Measurements from ENCODE around the gene OR1I1. TPM values are rescaled to one million over a fixed set of nuclear protein-coding genes. Genes with fewer than 3 reads are reported as not detected.

OR1I1 gene
- total and polyA plus RNA-seq, 2 donors from 2014 or later = not detected

DNA sequence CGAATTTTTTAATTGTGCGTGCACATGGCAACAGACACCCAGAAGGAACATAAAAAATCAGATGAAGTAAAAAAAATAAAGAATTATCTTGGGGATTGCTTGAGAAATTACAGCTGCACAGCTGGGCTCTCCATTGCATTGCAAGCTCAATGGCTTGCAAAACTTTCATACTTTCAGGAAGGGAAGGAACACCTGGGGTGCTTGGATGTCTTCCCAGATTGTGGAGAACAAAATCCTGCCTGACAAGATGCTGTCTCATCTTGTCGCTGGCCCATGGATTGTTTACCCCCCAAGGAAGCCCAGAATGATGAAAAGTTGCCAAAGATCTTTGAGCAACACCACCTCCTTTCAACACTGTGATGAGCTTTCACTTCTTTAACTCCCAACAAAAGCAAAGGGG is 43.7 kb upstream of the OR1I1 start:
- Histone ChIP-seq H3K36me3 (ENCODE audit: control insufficient read depth in 2 of 3, insufficient read depth in 3 of 3, low read length in 3 of 3) (no peaks in the 10 kb centered on the region), H3K27ac (ENCODE audit: low read depth in 2 of 2, low read length in 2 of 2) (no peak overlapping the region), H3K4me3 (ENCODE audit: low read length in 3 of 3) (no peak overlapping the region), H3K9ac (ENCODE audit: low read length in 3 of 3) (no peak overlapping the region), H3K27me3 (ENCODE audit: control insufficient read depth, insufficient read depth, low read length) (no peaks in the 10 kb centered on the region), H3K4me1 (ENCODE audit: control insufficient read depth in 2 of 3, insufficient read depth in 2 of 3, low read depth in 1 of 3, low read length in 3 of 3) (no peaks in the 10 kb centered on the region), H3K9me3 (ENCODE audit: control insufficient read depth in 2 of 3, insufficient read depth in 1 of 3, low read length in 3 of 3) (no peaks in the 10 kb centered on the region)
- intact Hi-C loops (cut with DNase I) = no loop called here
- DNase-seq (no peak), FAIRE-seq (no peak)
- TF ChIP-seq, protein P1, sequence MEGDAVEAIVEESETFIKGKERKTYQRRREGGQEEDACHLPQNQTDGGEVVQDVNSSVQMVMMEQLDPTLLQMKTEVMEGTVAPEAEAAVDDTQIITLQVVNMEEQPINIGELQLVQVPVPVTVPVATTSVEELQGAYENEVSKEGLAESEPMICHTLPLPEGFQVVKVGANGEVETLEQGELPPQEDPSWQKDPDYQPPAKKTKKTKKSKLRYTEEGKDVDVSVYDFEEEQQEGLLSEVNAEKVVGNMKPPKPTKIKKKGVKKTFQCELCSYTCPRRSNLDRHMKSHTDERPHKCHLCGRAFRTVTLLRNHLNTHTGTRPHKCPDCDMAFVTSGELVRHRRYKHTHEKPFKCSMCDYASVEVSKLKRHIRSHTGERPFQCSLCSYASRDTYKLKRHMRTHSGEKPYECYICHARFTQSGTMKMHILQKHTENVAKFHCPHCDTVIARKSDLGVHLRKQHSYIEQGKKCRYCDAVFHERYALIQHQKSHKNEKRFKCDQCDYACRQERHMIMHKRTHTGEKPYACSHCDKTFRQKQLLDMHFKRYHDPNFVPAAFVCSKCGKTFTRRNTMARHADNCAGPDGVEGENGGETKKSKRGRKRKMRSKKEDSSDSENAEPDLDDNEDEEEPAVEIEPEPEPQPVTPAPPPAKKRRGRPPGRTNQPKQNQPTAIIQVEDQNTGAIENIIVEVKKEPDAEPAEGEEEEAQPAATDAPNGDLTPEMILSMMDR (IDR thresholded peaks at IDR 0.05; ENCODE audit: borderline replicate concordance, extremely low read depth, insufficient read depth) = no peak

DNA sequence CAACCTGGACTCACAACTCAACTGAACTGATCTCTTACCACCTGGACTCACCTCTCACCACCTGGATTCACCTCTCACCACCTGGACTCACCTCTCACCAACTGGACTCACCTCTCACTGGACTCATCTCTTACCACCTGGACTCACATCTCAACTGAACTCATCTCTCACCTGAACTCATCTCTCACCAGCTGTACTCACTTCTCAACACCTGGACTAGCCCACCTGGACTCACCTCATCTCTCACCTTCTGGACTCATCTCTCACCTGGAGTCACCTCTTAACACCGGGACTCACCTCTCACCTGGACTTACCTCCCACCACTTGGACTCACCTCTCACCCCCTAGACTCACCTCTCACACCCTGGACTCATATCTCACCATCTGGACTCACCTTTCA is 40.0 kb upstream of the OR1I1 start:
- H3K9me3 ChIP-seq (ENCODE audit: control insufficient read depth in 2 of 3, insufficient read depth in 1 of 3, low read length in 3 of 3) = no peaks in the 10 kb centered on the region
- no peak overlapping the region for H3K9ac ChIP-seq (ENCODE audit: low read length in 3 of 3)
- no peaks in the 10 kb centered on the region for H3K27me3 ChIP-seq (ENCODE audit: control insufficient read depth, insufficient read depth, low read length)
- H3K4me1 ChIP-seq (ENCODE audit: control insufficient read depth in 2 of 3, insufficient read depth in 2 of 3, low read depth in 1 of 3, low read length in 3 of 3) = no peaks in the 10 kb centered on the region
- DNase-seq (no peak), FAIRE-seq (no peak)
- H3K36me3 ChIP-seq (ENCODE audit: control insufficient read depth in 2 of 3, insufficient read depth in 3 of 3, low read length in 3 of 3) = no peaks in the 10 kb centered on the region
- H3K4me3 ChIP-seq (ENCODE audit: low read length in 3 of 3) = no peak overlapping the region
- no peak overlapping the region for H3K27ac ChIP-seq (ENCODE audit: low read depth in 2 of 2, low read length in 2 of 2)
- intact Hi-C loops (cut with DNase I) = no loop called here
- TF ChIP-seq, protein P1 (IDR thresholded peaks at IDR 0.05; ENCODE audit: borderline replicate concordance, extremely low read depth, insufficient read depth) = no peak

DNA sequence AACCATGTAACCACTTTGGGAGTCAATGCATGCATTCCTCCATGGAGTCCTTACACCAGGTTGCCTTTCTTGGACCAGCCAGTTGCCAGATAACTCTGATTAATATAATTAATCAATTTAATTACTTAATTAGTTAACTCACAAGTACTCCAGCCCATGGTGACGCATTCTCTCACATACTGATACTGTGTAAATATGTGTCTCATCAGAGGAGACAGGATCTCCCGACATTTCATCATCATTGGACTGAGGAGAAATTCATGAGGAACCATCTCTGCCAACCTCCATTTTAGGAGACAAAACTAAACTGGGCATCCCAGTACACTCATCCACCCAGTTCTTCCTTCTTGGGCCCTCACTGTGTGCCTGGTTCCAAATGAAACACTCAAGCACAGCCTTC is 39.2 kb upstream of the OR1I1 start:
- TF ChIP-seq, protein P1 (IDR thresholded peaks at IDR 0.05; ENCODE audit: borderline replicate concordance, extremely low read depth, insufficient read depth) = no peak
- no peak overlapping the region for H3K9ac ChIP-seq (ENCODE audit: low read length in 3 of 3)
- H3K4me1 ChIP-seq (ENCODE audit: control insufficient read depth in 2 of 3, insufficient read depth in 2 of 3, low read depth in 1 of 3, low read length in 3 of 3) = no peaks in the 10 kb centered on the region
- H3K27me3 ChIP-seq (ENCODE audit: control insufficient read depth, insufficient read depth, low read length) = no peaks in the 10 kb centered on the region
- intact Hi-C loops (cut with DNase I) = no loop called here
- no peak overlapping the region for H3K4me3 ChIP-seq (ENCODE audit: low read length in 3 of 3)
- H3K27ac ChIP-seq (ENCODE audit: low read depth in 2 of 2, low read length in 2 of 2) = no peak overlapping the region
- no peak for DNase-seq
- no peak for FAIRE-seq
- no peaks in the 10 kb centered on the region for H3K36me3 ChIP-seq (ENCODE audit: control insufficient read depth in 2 of 3, insufficient read depth in 3 of 3, low read length in 3 of 3)
- H3K9me3 ChIP-seq (ENCODE audit: control insufficient read depth in 2 of 3, insufficient read depth in 1 of 3, low read length in 3 of 3) = no peaks in the 10 kb centered on the region

DNA sequence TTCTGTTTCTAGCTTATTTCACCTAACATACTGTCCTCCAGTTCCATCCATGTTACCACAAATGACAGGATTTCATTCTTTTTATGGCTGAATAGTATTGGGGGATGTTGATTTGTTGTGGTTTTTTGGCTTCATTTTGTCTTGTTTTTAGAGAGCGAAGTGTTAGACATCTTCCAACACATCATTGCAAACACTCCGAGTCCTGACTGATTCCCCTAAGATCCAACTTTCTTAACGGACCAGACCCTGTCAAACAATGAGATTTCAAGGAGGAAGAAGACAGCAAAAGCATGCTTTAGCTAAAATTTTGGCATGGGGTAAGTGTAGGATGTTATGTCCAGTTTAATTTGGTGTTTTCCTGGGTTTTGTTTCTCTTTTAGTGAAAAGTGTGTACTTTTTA is 36.5 kb upstream of the OR1I1 start:
- no peaks in the 10 kb centered on the region for H3K27me3 ChIP-seq (ENCODE audit: control insufficient read depth, insufficient read depth, low read length)
- FAIRE-seq (no peak), DNase-seq (no peak)
- intact Hi-C loops (cut with DNase I) = no loop called here
- no peak overlapping the region for H3K9ac ChIP-seq (ENCODE audit: low read length in 3 of 3)
- no peaks in the 10 kb centered on the region for H3K9me3 ChIP-seq (ENCODE audit: control insufficient read depth in 2 of 3, insufficient read depth in 1 of 3, low read length in 3 of 3)
- no peak overlapping the region for H3K27ac ChIP-seq (ENCODE audit: low read depth in 2 of 2, low read length in 2 of 2)
- H3K4me1 ChIP-seq (ENCODE audit: control insufficient read depth in 2 of 3, insufficient read depth in 2 of 3, low read depth in 1 of 3, low read length in 3 of 3) = no peaks in the 10 kb centered on the region
- H3K36me3 ChIP-seq (ENCODE audit: control insufficient read depth in 2 of 3, insufficient read depth in 3 of 3, low read length in 3 of 3) = no peaks in the 10 kb centered on the region
- H3K4me3 ChIP-seq (ENCODE audit: low read length in 3 of 3) = no peak overlapping the region
- TF ChIP-seq, protein P1 (IDR thresholded peaks at IDR 0.05; ENCODE audit: borderline replicate concordance, extremely low read depth, insufficient read depth) = no peak
